T-cell (primary cell): Measurements from ENCODE around the gene PARP8. TPM values are rescaled to one million over a fixed set of nuclear protein-coding genes. Genes with fewer than 3 reads are reported as not detected.

Source experiments
- ATAC-seq, 4 experiments: fragments of 200-7000 bp in 3 of 4; fragments of 150-1000 bp in 1 of 4; cut with Tn5 transposase; replicated peaks in 1 of 4; 1 replicate in 3 of 4; 2 replicates in 1 of 4; pipeline ENCODE4 v1.10.0; 2021; ENCODE audit warnings: moderate library complexity in 3 of 4, mild to moderate bottlenecking in 2 of 4, moderate number of reproducible peaks in 1 of 4
- CTCF ChIA-PET, 2 donors: fragments of 300-600 bp; sonication (Branson Sonifier 250); formaldehyde crosslinking; loops; one replicate each; lab custom pipeline; 2022; ENCODE audit warnings: antibody characterized with exemption in 2 of 2; lab: Charles Lee
- POLR2A ChIA-PET, 2 donors: fragments of 300-600 bp; sonication (Branson Sonifier 250); formaldehyde crosslinking; loops; one replicate each; lab custom pipeline; 2022; ENCODE audit warnings: antibody characterized with exemption in 2 of 2; lab: Charles Lee
- DNase-seq, 35 experiments: peaks; one replicate each; pipeline versions ENCODE4 v3.0.0 to v3.0.0-alpha.2; 2013 to 2023
- H3K27ac ChIP-seq: one replicate; pipeline ENCODE4 v1.5.1; 2013; ENCODE audit warnings: low read length
- H3K27me3 ChIP-seq, 2 experiments: replicated peaks in 1 of 2; 1 replicate in 1 of 2; 2 replicates in 1 of 2; pipeline versions ENCODE4 v1.6.1 to v1.7.0; 2013; ENCODE audit warnings: low read length in 1 of 2, mixed read lengths in 1 of 2; ENCODE audit not compliant: control insufficient read depth in 2 of 2, insufficient read depth in 2 of 2; ENCODE audit errors: extremely low read depth in 1 of 2
- H3K36me3 ChIP-seq, 2 donors: 1 replicate in 1 of 2; 2 replicates in 1 of 2; pipeline versions ENCODE4 v1.6.1 to v1.7.0; 2013; ENCODE audit warnings: low read length in 1 of 2; ENCODE audit not compliant: control insufficient read depth in 2 of 2, insufficient read depth in 1 of 2; ENCODE audit errors: extremely low read depth in 1 of 2
- H3K4me1 ChIP-seq, 2 experiments: 1 replicate in 1 of 2; 2 replicates in 1 of 2; pipeline versions ENCODE4 v1.6.1 to v1.7.0; 2013; ENCODE audit warnings: low read length in 2 of 2, mixed read lengths in 1 of 2; ENCODE audit not compliant: insufficient read depth in 2 of 2, control insufficient read depth in 1 of 2; ENCODE audit errors: extremely low read depth in 1 of 2
- H3K4me3 ChIP-seq, 2 donors: 1 replicate in 1 of 2; 2 replicates in 1 of 2; pipeline versions ENCODE4 v1.5.1 to v1.7.0; 2013; ENCODE audit warnings: mild to moderate bottlenecking in 2 of 2, low read length in 1 of 2, moderate library complexity in 1 of 2; ENCODE audit not compliant: control insufficient read depth in 1 of 2; ENCODE audit errors: extremely low read depth in 1 of 2
- H3K9me3 ChIP-seq: 2 replicates; pipeline ENCODE4 v1.7.0; 2013
- H3K27ac Mint-ChIP-seq, 2 donors: one replicate each; pipeline ENCODE4 v1.8.0; 2020 to 2021; ENCODE audit warnings: mild to moderate bottlenecking in 2 of 2, mixed read lengths in 2 of 2
- H3K27me3 Mint-ChIP-seq, 2 donors: one replicate each; pipeline ENCODE4 v1.8.0; 2021 to 2022; ENCODE audit warnings: mixed read lengths in 2 of 2
- H3K36me3 Mint-ChIP-seq: one replicate; pipeline ENCODE4 v1.8.0; 2021; ENCODE audit warnings: mixed read lengths
- H3K4me1 Mint-ChIP-seq, 3 donors: one replicate each; pipeline ENCODE4 v1.8.0; 2020 to 2022; ENCODE audit warnings: mixed read lengths in 3 of 3, mild to moderate bottlenecking in 1 of 3
- H3K4me3 Mint-ChIP-seq, 3 donors: one replicate each; pipeline ENCODE4 v1.8.0; 2020 to 2022; ENCODE audit warnings: mild to moderate bottlenecking in 3 of 3, mixed read lengths in 3 of 3, moderate library complexity in 3 of 3
- H3K9me3 Mint-ChIP-seq, 3 donors: one replicate each; pipeline ENCODE4 v1.8.0; 2020 to 2022; ENCODE audit warnings: mixed read lengths in 3 of 3
- WGBS: methylation state at CpG from one replicate; pipeline ENCODE4 v1.1.5; 2013; ENCODE audit warnings: missing lambda C conversion rate; ENCODE audit not compliant: insufficient coverage; 5-methylcytosine and 5-hydroxymethylcytosine counted together
- total RNA-seq, 35 experiments: library from RNA in 6 of 35; stranded (reverse) in 6 of 35; fragments of 120-200 nt in 1 of 35; gene quantifications; one replicate each; pipeline versions ENCODE4 v1.2.1 to v1.2.4 and lab custom pipeline; 2013 to 2026

PARP8 gene
- total RNA-seq, 5 donors from 2014 or later (not counting 1 experiment from before 2014, with no cell fraction given), result 92.8 to 252 (median 136) TPM

DNA sequence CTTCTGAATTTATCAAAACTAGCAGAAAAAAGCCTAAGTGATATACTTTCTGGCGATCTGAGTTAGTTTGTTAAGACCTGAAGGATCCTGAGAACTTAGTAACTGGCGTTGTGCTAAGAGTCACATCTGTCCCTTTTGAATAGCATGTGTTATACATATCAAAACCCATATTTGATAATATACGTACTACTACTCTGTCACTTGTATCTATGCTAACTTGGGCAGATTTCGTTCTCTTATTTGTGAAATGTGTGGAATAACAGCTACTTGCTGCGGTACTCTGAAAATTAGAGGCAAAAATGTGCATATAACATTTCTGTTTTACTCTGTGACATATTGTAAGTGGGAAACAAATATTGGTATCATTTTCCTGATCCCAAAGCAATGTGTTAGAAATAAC is 126.4 kb downstream of the PARP8 start:
- Histone ChIP-seq H3K27me3 (no peaks in the 10 kb centered on the region), H3K27ac (no peak overlapping the region), H3K4me3 (no peak overlapping the region), H3K9me3 (no peaks in the 10 kb centered on the region), H3K4me1 (no peaks in the 10 kb centered on the region), H3K36me3 (peaks cover 8 to 74% of the 10 kb centered on the region in 2 donors)
- Mint-ChIP-seq H3K4me3 (no peak overlapping the region), H3K36me3 (peaks cover 63% of the 10 kb centered on the region), H3K27me3 (no peaks in the 10 kb centered on the region), H3K9me3 (peaks cover 0 to under 1% (median 0%) of the 10 kb centered on the region in 3 donors), H3K4me1 (peaks cover 0 to 4% (median 3%) of the 10 kb centered on the region in 3 donors), H3K27ac (no peak overlapping the region)
- ChIA-PET POLR2A (interaction anchor here in 1 of 2 donors (0.6 kb wide), 1 partner anchor 26 kb away, joined by 3 read pairs; no protein-coding TSS in a partner anchor), CTCF (no interaction called here)
- DNase-seq, result no peak
- no peak for ATAC-seq
- WGBS, result no CpG with 5 or more reads among the region's 5 CpGs

DNA sequence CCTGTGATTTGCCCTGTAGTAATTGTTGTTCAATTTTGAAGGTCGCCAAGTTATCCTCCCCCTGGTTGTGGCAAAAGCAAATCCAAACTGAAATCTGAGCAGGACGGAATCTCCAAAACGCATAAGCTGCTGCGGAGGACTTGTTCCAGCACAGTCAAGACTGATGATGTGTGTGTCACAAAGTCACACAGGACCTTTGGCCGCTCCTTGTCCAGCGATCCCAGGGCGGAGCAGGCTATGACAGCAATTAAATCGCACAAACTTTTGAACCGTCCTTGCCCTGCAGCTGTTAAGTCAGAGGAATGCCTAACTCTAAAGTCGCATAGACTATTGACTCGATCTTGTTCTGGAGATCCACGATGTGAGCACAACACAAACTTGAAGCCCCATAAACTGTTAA is 128.4 kb downstream of the PARP8 start:
- H3K4me3 Mint-ChIP-seq, result no peak overlapping the region
- ATAC-seq (no peak), DNase-seq (no peak)
- CTCF ChIA-PET, result no interaction called here
- H3K9me3 Mint-ChIP-seq, result peaks cover 0 to 5% (median 3%) of the 10 kb centered on the region in 3 donors
- no peak overlapping the region for H3K4me3 ChIP-seq
- over 99% methylated on average over 10 of the region's 12 CpGs for WGBS
- H3K36me3 Mint-ChIP-seq, result peaks cover 70% of the 10 kb centered on the region
- POLR2A ChIA-PET, result interaction anchor here in 1 of 2 donors (0.6 kb wide), 1 partner anchor 71 kb away, joined by 3 read pairs; no protein-coding TSS in a partner anchor
- H3K36me3 ChIP-seq, result peaks cover 4 to 72% of the 10 kb centered on the region in 2 donors
- no peaks in the 10 kb centered on the region for H3K27me3 ChIP-seq
- H3K9me3 ChIP-seq, result no peaks in the 10 kb centered on the region
- no peak overlapping the region for H3K27ac ChIP-seq
- H3K4me1 ChIP-seq, result no peaks in the 10 kb centered on the region
- H3K4me1 Mint-ChIP-seq, result peaks cover 4 to 11% (median 6%) of the 10 kb centered on the region in 3 donors
- H3K27me3 Mint-ChIP-seq, result no peaks in the 10 kb centered on the region
- no peak overlapping the region for H3K27ac Mint-ChIP-seq

DNA sequence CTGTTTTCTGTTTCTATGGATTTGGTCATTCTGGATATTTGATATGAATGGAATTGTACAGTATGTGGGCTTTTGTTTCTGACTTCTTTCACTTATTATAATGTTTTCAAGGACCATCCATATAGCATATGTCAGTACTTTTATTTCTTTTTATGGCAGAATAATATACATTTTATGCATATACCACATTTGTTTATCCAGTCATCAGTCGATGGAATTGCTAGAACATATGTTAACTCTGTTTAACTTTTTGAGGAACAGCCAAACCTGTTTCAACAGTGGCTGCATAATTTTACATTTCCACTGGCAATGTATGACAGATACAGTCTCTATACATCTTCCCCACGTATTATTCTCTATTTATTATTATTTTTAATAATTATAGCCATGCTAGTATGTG is 131.6 kb downstream of the PARP8 start:
- Mint-ChIP-seq H3K27ac (no peak overlapping the region), H3K9me3 (peaks cover 6 to 17% (median 15%) of the 10 kb centered on the region in 3 donors), H3K27me3 (no peaks in the 10 kb centered on the region), H3K36me3 (peaks cover 68% of the 10 kb centered on the region), H3K4me3 (no peak overlapping the region), H3K4me1 (peaks cover 5 to 16% (median 10%) of the 10 kb centered on the region in 3 donors)
- ChIA-PET POLR2A (no interaction called here), CTCF (no interaction called here)
- H3K27ac ChIP-seq, result no peak overlapping the region
- no peak for ATAC-seq
- H3K9me3 ChIP-seq, result peaks cover 4% of the 10 kb centered on the region
- peaks cover 7 to 59% of the 10 kb centered on the region in 2 donors for H3K36me3 ChIP-seq
- no peaks in the 10 kb centered on the region for H3K27me3 ChIP-seq
- no peak overlapping the region for H3K4me3 ChIP-seq
- 60% methylated on average over 1 of the region's 2 CpGs for WGBS
- DNase-seq, result no peak
- no peaks in the 10 kb centered on the region for H3K4me1 ChIP-seq

DNA sequence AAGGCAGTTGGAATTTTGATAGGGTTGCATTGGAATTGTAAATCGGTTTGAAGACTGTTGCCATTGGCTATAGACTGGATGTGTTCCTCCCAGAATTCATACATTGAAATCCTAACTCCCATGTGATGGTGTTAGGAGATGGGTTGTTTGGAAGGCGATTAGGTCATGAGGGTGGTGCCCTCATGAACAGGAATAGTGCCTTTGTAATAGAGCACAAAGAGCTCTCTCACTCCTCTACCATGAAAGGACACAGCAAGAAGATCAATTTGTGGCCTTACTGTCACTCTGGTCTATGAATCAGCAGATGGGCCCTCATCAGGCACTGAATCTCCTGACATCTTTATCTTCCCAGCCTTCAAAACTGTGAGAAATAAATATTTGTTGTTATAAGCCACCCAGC is 133.2 kb downstream of the PARP8 start:
- ChIA-PET POLR2A (no interaction called here), CTCF (no interaction called here)
- ATAC-seq, result no peak
- Mint-ChIP-seq H3K27ac (no peak overlapping the region), H3K9me3 (peaks cover 9 to 24% (median 22%) of the 10 kb centered on the region in 3 donors), H3K4me3 (no peak overlapping the region), H3K4me1 (peaks cover 12 to 31% (median 23%) of the 10 kb centered on the region in 3 donors), H3K36me3 (peaks cover 74% of the 10 kb centered on the region), H3K27me3 (no peaks in the 10 kb centered on the region)
- WGBS, result no CpG with 5 or more reads among the region's 2 CpGs
- no peaks in the 10 kb centered on the region for H3K27me3 ChIP-seq
- no peaks in the 10 kb centered on the region for H3K4me1 ChIP-seq
- peaks cover 5% of the 10 kb centered on the region for H3K9me3 ChIP-seq
- peaks cover 7 to 58% of the 10 kb centered on the region in 2 donors for H3K36me3 ChIP-seq
- no peak overlapping the region for H3K27ac ChIP-seq
- DNase-seq, result no peak
- H3K4me3 ChIP-seq, result no peak overlapping the region

DNA sequence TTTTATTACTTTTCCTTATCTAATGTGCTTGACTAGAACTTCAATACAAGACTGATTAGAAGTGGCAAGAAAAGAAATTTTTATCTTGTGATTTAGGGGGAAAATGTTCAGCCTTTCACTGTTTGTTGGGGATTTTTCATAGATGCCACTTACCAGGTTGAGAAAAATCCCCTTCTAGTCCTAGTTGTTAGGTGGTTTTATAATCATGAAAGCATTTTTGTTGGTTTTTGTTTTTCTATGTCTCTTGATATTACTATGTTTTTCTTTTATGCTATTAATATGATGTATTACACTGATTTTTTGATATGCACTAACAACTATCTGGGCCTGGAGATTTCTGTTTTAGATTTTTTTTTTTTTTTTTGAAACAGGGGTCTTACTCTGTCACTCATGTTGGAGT is 134.0 kb downstream of the PARP8 start:
- no peak for ATAC-seq

DNA sequence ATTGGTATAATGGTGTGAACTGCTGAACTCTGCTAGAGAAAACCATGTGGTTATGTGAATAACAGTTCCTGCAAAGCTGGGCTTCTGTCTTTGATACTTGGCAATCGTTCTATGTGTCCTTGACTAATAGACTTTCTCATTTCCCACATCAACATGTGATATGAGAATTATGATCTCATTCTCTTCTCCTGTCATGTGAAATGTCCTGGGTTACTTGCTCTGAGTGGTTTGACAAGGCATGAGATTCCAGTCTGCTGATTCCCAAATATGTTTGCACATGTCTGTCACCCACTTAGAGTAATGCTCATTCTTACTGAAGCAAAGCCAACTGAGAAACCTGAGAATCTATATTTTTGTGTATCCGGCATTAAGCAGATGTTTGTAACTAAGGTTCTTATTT is 141.2 kb downstream of the PARP8 start:
- ChIA-PET POLR2A (no interaction called here), CTCF (no interaction called here)
- Histone ChIP-seq H3K9me3 (peaks cover 2% of the 10 kb centered on the region), H3K36me3 (peaks cover 0 to 33% of the 10 kb centered on the region in 2 donors), H3K4me1 (peaks cover 0 to 2% of the 10 kb centered on the region in 2 experiments), H3K27ac (no peak overlapping the region), H3K4me3 (no peak overlapping the region), H3K27me3 (no peaks in the 10 kb centered on the region)
- no peaks in the 10 kb centered on the region for H3K27me3 Mint-ChIP-seq
- H3K27ac Mint-ChIP-seq, result peak overlapping the region in 1 of 2 donors; percentile 25
- peaks cover 78% of the 10 kb centered on the region for H3K36me3 Mint-ChIP-seq
- H3K4me1 Mint-ChIP-seq, result peaks cover 38 to 54% (median 48%) of the 10 kb centered on the region in 3 donors
- peaks cover 6 to 29% (median 13%) of the 10 kb centered on the region in 3 donors for H3K9me3 Mint-ChIP-seq
- DNase-seq, result no peak
- no peak for ATAC-seq
- no CpG with 5 or more reads among the region's 2 CpGs for WGBS
- H3K4me3 Mint-ChIP-seq, result no peak overlapping the region

More for the DNA sequence above, 134.0 kb downstream of the PARP8 start:
- Histone ChIP-seq H3K4me3 (no peak overlapping the region), H3K9me3 (peaks cover 5% of the 10 kb centered on the region), H3K36me3 (peaks cover 3 to 59% of the 10 kb centered on the region in 2 donors), H3K27ac (no peak overlapping the region), H3K4me1 (no peaks in the 10 kb centered on the region), H3K27me3 (no peaks in the 10 kb centered on the region)
- ChIA-PET CTCF (no interaction called here), POLR2A (interaction anchor here in 1 of 2 donors (0.6 kb wide), 1 partner anchor 84 kb away, joined by 4 read pairs; no protein-coding TSS in a partner anchor)
- peaks cover 9 to 24% (median 22%) of the 10 kb centered on the region in 3 donors for H3K9me3 Mint-ChIP-seq
- DNase-seq, result no peak
- peaks cover 71% of the 10 kb centered on the region for H3K36me3 Mint-ChIP-seq
- no peaks in the 10 kb centered on the region for H3K27me3 Mint-ChIP-seq
- peaks cover 14 to 37% (median 31%) of the 10 kb centered on the region in 3 donors for H3K4me1 Mint-ChIP-seq
- H3K27ac Mint-ChIP-seq, result no peak overlapping the region
- no peak overlapping the region for H3K4me3 Mint-ChIP-seq
